ENCODE results near the gene C12orf57. TPM values are rescaled to one million over a fixed set of nuclear protein-coding genes. Genes with fewer than 3 reads are reported as not detected.

C12orf57 gene
- total and polyA plus RNA-seq, 2 of the 13 experiments (the other 11 are each of a cell fraction or from before 2014, with no cell fraction given), result 84.0 to 287 TPM

- TF ChIP-seq PRDM4 (CRISPR knock-in tag; IDR thresholded peaks at IDR 0.05; ENCODE audit: borderline replicate concordance), result no peak
- 0 out of 2 replicates have a peak, but pooled peaks have one; percentile 2 for TF ChIP-seq ATAD3A (CRISPR knock-in tag; IDR thresholded peaks at IDR 0.05)
- no peak for TF ChIP-seq ZNF569 (CRISPR knock-in tag; IDR thresholded peaks at IDR 0.05; ENCODE audit: borderline replicate concordance)
- peak; percentile 1; the same call in 1 of the 2 replicates for TF ChIP-seq ZNF329 (CRISPR knock-in tag; IDR thresholded peaks at IDR 0.05; ENCODE audit: low read depth)
- peak; percentile 60 for TF ChIP-seq HCFC1 (IDR thresholded peaks at IDR 0.05; ENCODE audit: low read depth, low read length)
- TF ChIP-seq SRY (CRISPR knock-in tag; IDR thresholded peaks at IDR 0.05), result peak; percentile 78
- no peak for TF ChIP-seq ATRX (CRISPR knock-in tag; IDR thresholded peaks at IDR 0.05; ENCODE audit: borderline replicate concordance)
- peak; percentile 95 for TF ChIP-seq SPEN (CRISPR knock-in tag; IDR thresholded peaks at IDR 0.05; ENCODE audit: low read depth)
- TF ChIP-seq ZBTB43 (CRISPR knock-in tag; conservative IDR thresholded peaks at IDR 0.05), result peak; percentile 72; the same call in 1 of the 2 replicates
- TF ChIP-seq DBP (CRISPR knock-in tag; IDR thresholded peaks at IDR 0.05; ENCODE audit: not compliant biosample characterization), result peak; percentile 39
- TF ChIP-seq ZBTB20 (CRISPR knock-in tag; IDR thresholded peaks at IDR 0.05; ENCODE audit: borderline replicate concordance, low read depth), result no peak
- TF ChIP-seq IRF2 (CRISPR knock-in tag; IDR thresholded peaks at IDR 0.05), result peak; percentile 96
- TF ChIP-seq NFIC (IDR thresholded peaks at IDR 0.05; ENCODE audit: low read length), result no peak
- TF ChIP-seq NFKBIZ (CRISPR knock-in tag; IDR thresholded peaks at IDR 0.05), result peak; percentile 56; the same call in 1 of the 2 replicates
- TF ChIP-seq CREB3 (CRISPR knock-in tag; IDR thresholded peaks at IDR 0.05), result no peak
- TF ChIP-seq ZNF761 (CRISPR knock-in tag; conservative IDR thresholded peaks at IDR 0.05), result 0 out of 2 replicates have a peak, but pooled peaks have one; percentile 30
- TF ChIP-seq ZNF672 (CRISPR knock-in tag; IDR thresholded peaks at IDR 0.05), result no peak
- peak; percentile 46; the same call in 1 of the 2 replicates for TF ChIP-seq FOXJ3 (CRISPR knock-in tag; IDR thresholded peaks at IDR 0.05; ENCODE audit: borderline replicate concordance)
- TF ChIP-seq MYNN (CRISPR knock-in tag; IDR thresholded peaks at IDR 0.05; ENCODE audit: low read depth), result no peak; the same call in 1 of the 2 replicates
- TF ChIP-seq ZNF644 (CRISPR knock-in tag; IDR thresholded peaks at IDR 0.05; ENCODE audit: low read depth), result no peak
- no peak for TF ChIP-seq ZNF317 (CRISPR knock-in tag; IDR thresholded peaks at IDR 0.05)
- peak; percentile 80 for TF ChIP-seq SALL2 (CRISPR knock-in tag; IDR thresholded peaks at IDR 0.05)
- peak; percentile 99 for TF ChIP-seq AGO1 (IDR thresholded peaks at IDR 0.05; ENCODE audit: low read depth, low read length, poor library complexity, severe bottlenecking)
- peak; percentile 96 for TF ChIP-seq ZMYM4 (CRISPR knock-in tag; IDR thresholded peaks at IDR 0.05)
- TF ChIP-seq TP53 (CRISPR knock-in tag; conservative IDR thresholded peaks at IDR 0.05), result peak; percentile 72; the same call in 1 of the 2 replicates
Measured at GRCh38 chr12:6937481-6938352, 6.1 kb upstream of the C12orf57 start (continued).
